SK-N-SH (cell line): ENCODE data around the gene PIK3IP1. TPM values are rescaled to one million over a fixed set of nuclear protein-coding genes. Genes with fewer than 3 reads are reported as not detected.
A peak's percentile ranks its signal among the peaks of the same experiment; 100 is the strongest.

Source experiments
- CTCF ChIA-PET: fragments of 300-600, 350-600 bp; formaldehyde crosslinking; extraction: SDS; loops from one replicate; lab custom pipeline; 2021; lab: Yijun Ruan, JAX
- POLR2A ChIA-PET: fragments of 350-600 bp; sonication (Branson Sonifier 250); formaldehyde crosslinking; extraction: SDS; loops from one replicate; lab custom pipeline; 2020; ENCODE audit warnings: antibody characterized with exemption, inconsistent platforms; lab: Yijun Ruan, JAX
- DNase-seq: peaks from one replicate; pipeline ENCODE4 v3.0.0; 2012
- H2AFZ ChIP-seq: fragments of 200-600 bp; sonication (generic); 2 replicates; pipeline ENCODE4 v1.8.1; 2016; ENCODE audit warnings: antibody characterized with exemption, mild to moderate bottlenecking, low read depth
- H3F3A ChIP-seq: fragments of 200-600 bp; sonication (generic); replicated peaks from 2 replicates; pipeline ENCODE3; 2016; ENCODE audit warnings: antibody characterized with exemption, mild to moderate bottlenecking; ENCODE audit not compliant: insufficient read depth
- H3K27ac ChIP-seq, 2 experiments: fragments of 200-500 bp in 1 of 2; fragments of 200-600 bp in 1 of 2; sonication (Bioruptor generic) in 1 of 2; sonication (generic), shearing (Covaris generic) in 1 of 2; 2 replicates each; pipeline versions ENCODE4 v1.5.1 to v1.6.1; 2014 to 2016; ENCODE audit warnings: low read depth in 2 of 2, inconsistent platforms in 1 of 2, low read length in 1 of 2, mild to moderate bottlenecking in 1 of 2, mixed read lengths in 1 of 2
- H3K27me3 ChIP-seq: fragments of 200-600 bp; sonication (generic), shearing (Covaris generic); 2 replicates; pipeline ENCODE4 v1.6.1; 2016; ENCODE audit warnings: mixed run types; ENCODE audit not compliant: insufficient read depth
- H3K36me3 ChIP-seq, 2 experiments: fragments of 200-500 bp in 1 of 2; fragments of 200-600 bp in 1 of 2; sonication (Bioruptor generic) in 1 of 2; sonication (generic) in 1 of 2; replicated peaks in 1 of 2; 2 replicates each; pipeline versions ENCODE3 to v1.5.1; 2014 to 2016; ENCODE audit warnings: low read length in 1 of 2, mild to moderate bottlenecking in 1 of 2; ENCODE audit not compliant: insufficient read depth in 2 of 2, control insufficient read depth in 1 of 2
- H3K4me1 ChIP-seq, 2 experiments: fragments of 200-500 bp in 1 of 2; fragments of 200-600 bp in 1 of 2; sonication (Bioruptor generic) in 1 of 2; sonication (generic), shearing (Covaris generic) in 1 of 2; 2 replicates each; pipeline versions ENCODE4 v1.5.1 to v1.6.1; 2014 to 2016; ENCODE audit warnings: low read depth in 1 of 2, low read length in 1 of 2, mixed run types in 1 of 2; ENCODE audit not compliant: insufficient read depth in 2 of 2, control insufficient read depth in 1 of 2
- H3K4me2 ChIP-seq: fragments of 200-600 bp; sonication (generic), shearing (Covaris generic); 2 replicates; pipeline ENCODE4 v1.6.1; 2017; ENCODE audit warnings: mixed run types
- H3K4me3 ChIP-seq, 2 experiments: fragments of 200-500 bp in 1 of 2; fragments of 200-600 bp in 1 of 2; sonication (Bioruptor generic) in 1 of 2; sonication (generic), shearing (Covaris generic) in 1 of 2; 2 replicates each; pipeline versions ENCODE4 v1.5.1 to v1.8.1; 2014 to 2016; ENCODE audit warnings: low read depth in 2 of 2, inconsistent platforms in 1 of 2, low read length in 1 of 2, mild to moderate bottlenecking in 1 of 2, mixed read lengths in 1 of 2, moderate library complexity in 1 of 2
- H3K79me2 ChIP-seq: fragments of 200-600 bp; sonication (generic); 2 replicates; pipeline ENCODE4 v1.8.1; 2017; ENCODE audit warnings: mild to moderate bottlenecking; ENCODE audit not compliant: insufficient read depth
- H3K9ac ChIP-seq: fragments of 200-600 bp; sonication (generic); 2 replicates; pipeline ENCODE4 v1.6.1; 2017; ENCODE audit warnings: mixed run types
- H3K9me2 ChIP-seq: fragments of 200-600 bp; sonication (generic); 2 replicates; pipeline ENCODE4 v1.6.1; 2017; ENCODE audit warnings: mixed run types
- H3K9me3 ChIP-seq: fragments of 200-600 bp; sonication (generic); 2 replicates; pipeline ENCODE4 v1.6.1; 2017; ENCODE audit warnings: mixed run types, mild to moderate bottlenecking, moderate library complexity
- H4K20me1 ChIP-seq: fragments of 200-600 bp; sonication (generic); 2 replicates; pipeline ENCODE4 v1.6.1; 2017; ENCODE audit warnings: mild to moderate bottlenecking, mixed run types; ENCODE audit not compliant: insufficient read depth
- CTCF ChIP-seq: fragments of 200-600 bp; sonication (generic); IDR thresholded peaks from 2 replicates; pipeline ENCODE4 v1.6.1; 2017; ENCODE audit warnings: antibody characterized with exemption, mild to moderate bottlenecking, moderate library complexity
- FOSL2 ChIP-seq: IDR thresholded peaks from 2 replicates; pipeline ENCODE4 v1.4.0; 2012; ENCODE audit warnings: low read depth, mild to moderate bottlenecking, moderate library complexity, borderline replicate concordance
- MEF2A ChIP-seq: IDR thresholded peaks from 2 replicates; pipeline ENCODE4 v1.4.0; 2012; ENCODE audit warnings: low read depth, borderline replicate concordance
- NFIC ChIP-seq: IDR thresholded peaks from 2 replicates; pipeline ENCODE4 v1.4.0; 2012; ENCODE audit warnings: borderline replicate concordance
- RXRA ChIP-seq: IDR thresholded peaks from 2 replicates; pipeline ENCODE4 v1.4.0; 2012; ENCODE audit warnings: low read depth, mild to moderate bottlenecking, borderline replicate concordance
- USF1 ChIP-seq: IDR thresholded peaks from 2 replicates; pipeline ENCODE4 v1.4.0; 2012; ENCODE audit warnings: low read depth, borderline replicate concordance
- YY1 ChIP-seq: IDR thresholded peaks from 2 replicates; pipeline ENCODE4 v1.4.0; 2012; ENCODE audit warnings: low read depth, mild to moderate bottlenecking
- ZBTB33 ChIP-seq: IDR thresholded peaks from 2 replicates; pipeline ENCODE4 v1.4.0; 2012; ENCODE audit warnings: low read depth, borderline replicate concordance
- WGBS: methylation state at CpG from one replicate; pipeline ENCODE4 v1.1.6; 2017; ENCODE audit warnings: low lambda C conversion rate; 5-methylcytosine and 5-hydroxymethylcytosine counted together
- polyA plus RNA-seq, 3 experiments: library from polyadenylated mRNA; depleted of rRNA; stranded (reverse); fragments of >200 nt; gene quantifications; 2 replicates each; pipeline ENCODE4 v1.2.3, GENCODE V29; 2012

PIK3IP1 gene
- polyA plus RNA-seq, 1 of the 3 experiments (the other 2 are of a cell fraction): 8.6 TPM

- WGBS: 93% methylated on average over 4 of the region's 4 CpGs
- Histone ChIP-seq H3K27me3 (no peaks in the 10 kb centered on the region), H3K36me3 (peaks cover 2 to 3% of the 10 kb centered on the region in 2 experiments), H4K20me1 (peaks cover 4% of the 10 kb centered on the region; the same call in 1 of the 2 replicates), H3K4me3 (peak overlapping the region in 1 of 2 experiments; percentile 80; a peak in 2 of 4 replicates), H3K27ac (no peak overlapping the region; a peak in 1 of 4 replicates), H3K9me3 (no peaks in the 10 kb centered on the region), H3K4me1 (peaks cover 0 to 49% of the 10 kb centered on the region in 2 experiments; a peak in 2 of 4 replicates), H3K79me2 (peaks cover 98% of the 10 kb centered on the region), H3K4me2 (peak overlapping the region; percentile 95), H3K9ac (no peak overlapping the region), H3F3A (peaks cover 6% of the 10 kb centered on the region), H3K9me2 (no peaks in the 10 kb centered on the region), H2AFZ (no peak overlapping the region)
- CTCF ChIA-PET: interaction anchor here (1.1 to 8.1 kb wide), 6 partner anchors 9 to 162 kb away, joined by 3 to 85 read pairs (median 7); partner anchors contain the start of genes LIMK2 and SELENOM
- TF ChIP-seq CTCF (no peak), MEF2A (no peak), YY1 (no peak), RXRA (no peak), NFIC (no peak), ZBTB33 (no peak)
- POLR2A ChIA-PET: no interaction called here
- no peak for DNase-seq
Observed at GRCh38 chr22:31250740-31251600, 41.3 kb downstream of the PIK3IP1 start.

- POLR2A ChIA-PET: interaction anchor here (0.6 to 1.3 kb wide), 4 partner anchors 13 to 98 kb away, joined by 3 read pairs; partner anchors contain the start of gene PIK3IP1
- Histone ChIP-seq H3K9me2 (no peaks in the 10 kb centered on the region), H4K20me1 (peaks cover 4% of the 10 kb centered on the region; the same call in 1 of the 2 replicates), H3K9me3 (no peaks in the 10 kb centered on the region), H3K79me2 (peaks cover 89% of the 10 kb centered on the region), H3K4me3 (peak overlapping the region; percentile 73 to 80), H3K36me3 (peaks cover 2 to 3% of the 10 kb centered on the region in 2 experiments), H3K4me1 (peaks cover 8 to 57% of the 10 kb centered on the region in 2 experiments), H3K9ac (peak overlapping the region; percentile 72), H2AFZ (no peak overlapping the region), H3F3A (peaks cover 18% of the 10 kb centered on the region), H3K27ac (peak overlapping the region; percentile 61 to 88; a peak in 3 of 4 replicates), H3K4me2 (peak overlapping the region; percentile 95), H3K27me3 (no peaks in the 10 kb centered on the region)
- 38% methylated on average over 4 of the region's 9 CpGs for WGBS
- no peak for DNase-seq
- TF ChIP-seq USF1 (peak; percentile 8; the same call in 1 of the 2 replicates), FOSL2 (no peak)
- CTCF ChIA-PET: interaction anchor here (1.4 to 8.1 kb wide), 5 partner anchors 7 to 142 kb away, joined by 3 to 85 read pairs (median 8); partner anchors contain the start of genes LIMK2 and SELENOM
Observed at GRCh38 chr22:31248965-31249958, 43.0 kb downstream of the PIK3IP1 start.
